HepG2 (cell line): ENCODE measurements around the gene PPP1R16B. TPM values are rescaled to one million over a fixed set of nuclear protein-coding genes. Genes with fewer than 3 reads are reported as not detected.

ENCODE experiments used
- ATAC-seq: fragments of 200-7000 bp; cut with Tn5 transposase; 3 replicates; pipeline ENCODE4 v1.9.1; 2020; ENCODE audit warnings: mild to moderate bottlenecking, moderate library complexity
- BruUV-seq: library from RNA; stranded (reverse); fragments of 400-500 nt; replicated peaks from 2 replicates; lab custom pipeline; 2021; lab: Mats Ljungman, UMichigan
- CTCF ChIA-PET: fragments of 300-600 bp; formaldehyde crosslinking; extraction: SDS; loops from one replicate; lab custom pipeline; 2021; ENCODE audit warnings: low total read pairs, inconsistent platforms, low intra/inter-chr PET ratio; lab: Yijun Ruan, JAX
- POLR2A ChIA-PET: fragments of 350-600 bp; sonication (Branson Sonifier 250); formaldehyde crosslinking; loops from one replicate; lab custom pipeline; 2020; ENCODE audit warnings: antibody characterized with exemption, inconsistent platforms; lab: Yijun Ruan, JAX
- DNase-seq: peaks from one replicate; pipeline ENCODE4 v3.0.0-alpha.2; 2015; ENCODE audit warnings: low spot score
- FAIRE-seq: peaks from 3 replicates; lab custom pipeline; 2011; peaks lifted over from hg19 to GRCh38; lab: Jason Lieb, UNC
- H2AFZ ChIP-seq: one replicate; pipeline ENCODE4 v1.6.1; 2011; ENCODE audit warnings: low read length, inconsistent platforms
- H3K27ac ChIP-seq: fragments of 300-600 bp; 3 replicates; pipeline ENCODE4 v1.8.0; 2011; ENCODE audit warnings: mixed run types, mild to moderate bottlenecking, mixed read lengths, low read length, inconsistent platforms; ENCODE audit not compliant: insufficient read depth; ENCODE audit errors: extremely low read length
- H3K27me3 ChIP-seq, 2 experiments: fragments of 200-600 bp in 1 of 2; 2 replicates in 1 of 2; 3 replicates in 1 of 2; pipeline versions ENCODE4 v1.6.0 to v1.8.0; 2011; ENCODE audit warnings: low read length in 2 of 2, mild to moderate bottlenecking in 2 of 2, moderate library complexity in 2 of 2, inconsistent platforms in 1 of 2; ENCODE audit not compliant: insufficient read depth in 2 of 2, control insufficient read depth in 1 of 2
- H3K36me3 ChIP-seq, 2 experiments: fragments of 200-600 bp in 1 of 2; replicated peaks in 1 of 2; 2 replicates in 1 of 2; 3 replicates in 1 of 2; pipeline versions ENCODE4 v1.5.1 to v1.8.0; 2011; ENCODE audit warnings: low read length in 2 of 2, inconsistent platforms in 1 of 2; ENCODE audit not compliant: insufficient read depth in 2 of 2, control insufficient read depth in 1 of 2
- H3K4me1 ChIP-seq: 2 replicates; pipeline ENCODE4 v1.5.1; 2012; ENCODE audit warnings: low read length, inconsistent platforms; ENCODE audit not compliant: insufficient read depth
- H3K4me2 ChIP-seq: 2 replicates; pipeline ENCODE4 v1.6.0; 2011; ENCODE audit warnings: low read depth, low read length, inconsistent platforms
- H3K4me3 ChIP-seq, 3 experiments: fragments of 200-600 bp in 1 of 3; sonication (generic), shearing (Covaris generic) in 1 of 3; replicated peaks in 1 of 3; 2 replicates each; pipeline ENCODE4 v1.5.1; 2011 to 2016; ENCODE audit warnings: low read length in 3 of 3, inconsistent platforms in 2 of 3, low read depth in 2 of 3, mild to moderate bottlenecking in 2 of 3, control low read depth in 1 of 3, mixed read lengths in 1 of 3; ENCODE audit not compliant: insufficient read depth in 1 of 3
- H3K79me2 ChIP-seq: one replicate; pipeline ENCODE4 v1.6.1; 2011; ENCODE audit warnings: low read length, inconsistent platforms; ENCODE audit not compliant: insufficient read depth
- H3K9ac ChIP-seq: 2 replicates; pipeline ENCODE4 v1.6.0; 2011; ENCODE audit warnings: mild to moderate bottlenecking, low read depth, low read length, inconsistent platforms; ENCODE audit not compliant: insufficient read depth
- H3K9me3 ChIP-seq: 2 replicates; pipeline ENCODE4 v1.5.1; 2012; ENCODE audit warnings: mild to moderate bottlenecking, low read length
- H4K20me1 ChIP-seq: 2 replicates; pipeline ENCODE4 v1.6.0; 2011; ENCODE audit warnings: inconsistent platforms, mild to moderate bottlenecking, low read length, moderate library complexity; ENCODE audit not compliant: insufficient read depth
- CEBPB ChIP-seq: IDR thresholded peaks from 2 replicates; pipeline ENCODE4 v1.6.1; 2011; ENCODE audit warnings: low read depth, low read length, improper control_type of control experiment, borderline replicate concordance
- CEBPG ChIP-seq: IDR thresholded peaks from 2 replicates; pipeline ENCODE4 v1.6.1; 2016
- HDAC2 ChIP-seq: sonication (generic); formaldehyde crosslinking; IDR thresholded peaks from 2 replicates; pipeline ENCODE4 v1.4.0; 2020; ENCODE audit warnings: missing genetic modification reagents
- HNF4A ChIP-seq: sonication (generic); formaldehyde crosslinking; IDR thresholded peaks from 2 replicates; pipeline ENCODE4 v1.4.0; 2020; ENCODE audit warnings: missing genetic modification reagents
- HOXA3 ChIP-seq: sonication (generic); formaldehyde crosslinking; IDR thresholded peaks from 2 replicates; pipeline ENCODE4 v1.5.0; 2020; ENCODE audit warnings: missing genetic modification reagents
- NFE2L2 ChIP-seq: fragments of 150-350 bp; IDR thresholded peaks from 2 replicates; pipeline ENCODE4 v1.6.1; 2014; ENCODE audit warnings: low read length
- SMARCE1 ChIP-seq: fragments of 450-650 bp; IDR thresholded peaks from 2 replicates; pipeline ENCODE4 v1.6.1; 2017; ENCODE audit warnings: borderline replicate concordance
- SOX6 ChIP-seq, 2 experiments: fragments of 450-650 bp in 1 of 2; sonication (generic) in 1 of 2; formaldehyde crosslinking in 1 of 2; IDR thresholded peaks; 2 replicates each; pipeline versions ENCODE4 v1.4.0 to v1.6.1; 2017 to 2020; ENCODE audit warnings: antibody characterized with exemption in 1 of 2, mild to moderate bottlenecking in 1 of 2, missing genetic modification reagents in 1 of 2
- TBX3 ChIP-seq: fragments of 450-650 bp; IDR thresholded peaks from 2 replicates; pipeline ENCODE4 v1.6.1; 2017; ENCODE audit warnings: antibody characterized with exemption, mild to moderate bottlenecking, inconsistent platforms, borderline replicate concordance
- ZMYM3 ChIP-seq: sonication (generic); formaldehyde crosslinking; IDR thresholded peaks from 2 replicates; pipeline ENCODE4 v1.5.1; 2020; ENCODE audit warnings: mild to moderate bottlenecking, missing genetic modification reagents
- ZNF121 ChIP-seq: sonication (generic); formaldehyde crosslinking; IDR thresholded peaks from 2 replicates; pipeline ENCODE4 v1.5.0; 2020; ENCODE audit warnings: mild to moderate bottlenecking, missing genetic modification reagents
- ZNF292 ChIP-seq: sonication (generic); formaldehyde crosslinking; IDR thresholded peaks from 2 replicates; pipeline ENCODE4 v1.8.1; 2022; ENCODE audit warnings: mild to moderate bottlenecking, low read depth, missing genetic modification reagents, borderline replicate concordance
- ZNF547 ChIP-seq: sonication (generic); formaldehyde crosslinking; IDR thresholded peaks from 2 replicates; pipeline ENCODE4 v1.5.1; 2020; ENCODE audit warnings: mild to moderate bottlenecking, missing genetic modification reagents
- ZNF7 ChIP-seq: IDR thresholded peaks from 2 replicates; pipeline ENCODE4 v1.6.1; 2016; ENCODE audit warnings: missing biosample characterization, missing genetic modification reagents
- WGBS: methylation state at CpG from one replicate; pipeline ENCODE4 v1.1.6; 2017; ENCODE audit warnings: low lambda C conversion rate; 5-methylcytosine and 5-hydroxymethylcytosine counted together
- in situ Hi-C: cut with HindIII; loops from 2 replicates; pipeline ENCODE4 v1.10.0; 2017; ENCODE audit warnings: low pct_unique_long_range_greater_than_20kb; ENCODE audit not compliant: extremely low pct_ligation_motif_present
- intact Hi-C: fragments of 100-400 bp; cut with micrococcal nuclease; formaldehyde crosslinking; loops from one replicate; pipeline ENCODE4 v1.10.0; 2022; ENCODE audit not compliant: unreplicated experiment
- polyA plus RNA-seq, 8 experiments: library from polyadenylated mRNA; depleted of rRNA in 3 of 8; stranded (reverse) in 7 of 8; unstranded in 1 of 8; fragments of >200 nt; fragmentation: Illumina TruSeq in 4 of 8; extraction: Trizol in 4 of 8; gene quantifications; 2 replicates each; pipeline versions ENCODE4 v1.2.1 to v1.2.3, GENCODE V29; 2011 to 2016; ENCODE audit warnings: low read depth in 4 of 8, missing spikeins in 1 of 8, mixed read lengths in 1 of 8; ENCODE audit not compliant: insufficient read depth in 1 of 8
- total RNA-seq, 5 experiments: library from RNA; depleted of rRNA; stranded (reverse); fragments of >200 nt; fragmentation: Illumina TruSeq; extraction: Trizol; gene quantifications; 2 replicates each; pipeline ENCODE4 v1.2.3, GENCODE V29; 2016; ENCODE audit warnings: low read depth in 1 of 5
- TF ChIP-seq, protein P1 (sequence below): sonication (generic); formaldehyde crosslinking; IDR thresholded peaks from 2 replicates; pipeline ENCODE4 v1.5.0; 2020; ENCODE audit warnings: mild to moderate bottlenecking, missing genetic modification reagents
- TF ChIP-seq, protein P2 (sequence below): IDR thresholded peaks from 2 replicates; pipeline ENCODE4 v1.6.1; 2016; ENCODE audit warnings: mild to moderate bottlenecking
- TF ChIP-seq, protein P3 (sequence below): IDR thresholded peaks from 2 replicates; pipeline ENCODE4 v1.6.1; 2016; ENCODE audit warnings: mild to moderate bottlenecking, missing biosample characterization, missing genetic modification reagents

The PPP1R16B gene
- total and polyA plus RNA-seq, 2 of the 13 experiments (the other 11 are each of a cell fraction or from before 2014, with no cell fraction given): 0.02 to 0.11 TPM

GRCh38 chr20:38915355-38915754 is 109.9 kb downstream of the PPP1R16B start:
- TF ChIP-seq ZNF7 (CRISPR knock-in tag) (0 out of 2 replicates have a peak, but pooled peaks have one; percentile 11), TBX3 (no peak), NFE2L2 (no peak), ZNF547 (CRISPR knock-in tag) (no peak), SMARCE1 (no peak), ZMYM3 (CRISPR knock-in tag) (peak; percentile 73), ZNF292 (0 out of 2 replicates have a peak, but pooled peaks have one; percentile 25), CEBPB (peak; percentile 41; the same call in 1 of the 2 replicates), ZNF121 (CRISPR knock-in tag) (peak; percentile 95), HOXA3 (CRISPR knock-in tag) (peak; percentile 31; the same call in 1 of the 2 replicates), SOX6 (IDR thresholded peaks at IDR 0.05) (no peak), SOX6 (CRISPR knock-in tag; IDR thresholded peaks at IDR 0.05) (no peak), HNF4A (CRISPR knock-in tag) (peak; percentile 31; the same call in 1 of the 2 replicates), CEBPG (peak; percentile 83), HDAC2 (CRISPR knock-in tag) (0 out of 2 replicates have a peak, but pooled peaks have one; percentile 13)
- TF ChIP-seq, protein P1, sequence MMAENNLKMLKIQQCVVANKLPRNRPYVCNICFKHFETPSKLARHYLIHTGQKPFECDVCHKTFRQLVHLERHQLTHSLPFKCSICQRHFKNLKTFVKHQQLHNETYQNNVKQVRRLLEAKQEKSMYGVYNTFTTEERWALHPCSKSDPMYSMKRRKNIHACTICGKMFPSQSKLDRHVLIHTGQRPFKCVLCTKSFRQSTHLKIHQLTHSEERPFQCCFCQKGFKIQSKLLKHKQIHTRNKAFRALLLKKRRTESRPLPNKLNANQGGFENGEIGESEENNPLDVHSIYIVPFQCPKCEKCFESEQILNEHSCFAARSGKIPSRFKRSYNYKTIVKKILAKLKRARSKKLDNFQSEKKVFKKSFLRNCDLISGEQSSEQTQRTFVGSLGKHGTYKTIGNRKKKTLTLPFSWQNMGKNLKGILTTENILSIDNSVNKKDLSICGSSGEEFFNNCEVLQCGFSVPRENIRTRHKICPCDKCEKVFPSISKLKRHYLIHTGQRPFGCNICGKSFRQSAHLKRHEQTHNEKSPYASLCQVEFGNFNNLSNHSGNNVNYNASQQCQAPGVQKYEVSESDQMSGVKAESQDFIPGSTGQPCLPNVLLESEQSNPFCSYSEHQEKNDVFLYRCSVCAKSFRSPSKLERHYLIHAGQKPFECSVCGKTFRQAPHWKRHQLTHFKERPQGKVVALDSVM (CRISPR knock-in tag): peak; percentile 76
- TF ChIP-seq, protein P2, sequence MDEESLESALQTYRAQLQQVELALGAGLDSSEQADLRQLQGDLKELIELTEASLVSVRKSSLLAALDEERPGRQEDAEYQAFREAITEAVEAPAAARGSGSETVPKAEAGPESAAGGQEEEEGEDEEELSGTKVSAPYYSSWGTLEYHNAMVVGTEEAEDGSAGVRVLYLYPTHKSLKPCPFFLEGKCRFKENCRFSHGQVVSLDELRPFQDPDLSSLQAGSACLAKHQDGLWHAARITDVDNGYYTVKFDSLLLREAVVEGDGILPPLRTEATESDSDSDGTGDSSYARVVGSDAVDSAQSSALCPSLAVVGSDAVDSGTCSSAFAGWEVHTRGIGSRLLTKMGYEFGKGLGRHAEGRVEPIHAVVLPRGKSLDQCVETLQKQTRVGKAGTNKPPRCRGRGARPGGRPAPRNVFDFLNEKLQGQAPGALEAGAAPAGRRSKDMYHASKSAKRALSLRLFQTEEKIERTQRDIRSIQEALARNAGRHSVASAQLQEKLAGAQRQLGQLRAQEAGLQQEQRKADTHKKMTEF (CRISPR knock-in tag): 0 out of 2 replicates have a peak, but pooled peaks have one; percentile 34
- TF ChIP-seq, protein P3, sequence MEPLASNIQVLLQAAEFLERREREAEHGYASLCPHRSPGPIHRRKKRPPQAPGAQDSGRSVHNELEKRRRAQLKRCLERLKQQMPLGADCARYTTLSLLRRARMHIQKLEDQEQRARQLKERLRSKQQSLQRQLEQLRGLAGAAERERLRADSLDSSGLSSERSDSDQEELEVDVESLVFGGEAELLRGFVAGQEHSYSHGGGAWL (CRISPR knock-in tag): no peak
- no peak overlapping the region for H3K4me3 ChIP-seq
- H3K36me3 ChIP-seq: no peaks in the 10 kb centered on the region
- FAIRE-seq: no peak
- CTCF ChIA-PET: no interaction called here
- WGBS: 64% methylated on average over 7 of the region's 7 CpGs
- DNase-seq: no peak
- POLR2A ChIA-PET: no interaction called here
- no peak overlapping the region for H3K4me2 ChIP-seq
- H3K4me1 ChIP-seq: peaks cover 74% of the 10 kb centered on the region
- no peak overlapping the region for H3K9ac ChIP-seq
- H4K20me1 ChIP-seq: no peaks in the 10 kb centered on the region
- peak overlapping the region; percentile 83 for H3K27ac ChIP-seq
- intact Hi-C loops: no loop called here
- no peak overlapping the region for H2AFZ ChIP-seq
- peaks cover 3 to 5% of the 10 kb centered on the region in 2 experiments; a peak in 4 of 5 replicates for H3K27me3 ChIP-seq
- BruUV-seq: no TSS peak
- ATAC-seq: no peak
- no peaks in the 10 kb centered on the region for H3K79me2 ChIP-seq
- in situ Hi-C loops: no loop called here
- H3K9me3 ChIP-seq: no peaks in the 10 kb centered on the region
